Psoas muscle (tissue), 8 donors: ENCODE measurements around the gene VIP. TPM values are rescaled to one million over a fixed set of nuclear protein-coding genes. Genes with fewer than 3 reads are reported as not detected.

Experiments
- ATAC-seq, 4 donors: fragments of 200-7000 bp; cut with Tn5 transposase; one replicate each; pipeline ENCODE4 v1.9.1; 2020; ENCODE audit warnings: moderate library complexity in 3 of 4, mild to moderate bottlenecking in 2 of 4
- DNase-seq, 2 donors: peaks; one replicate each; pipeline ENCODE4 v3.0.0-alpha.2; 2020
- H3K27ac ChIP-seq: fragments of 200-600 bp; one replicate; pipeline ENCODE4 v1.8.0; 2022
- H3K27me3 ChIP-seq, 3 donors: fragments of 200-600 bp in 1 of 3; one replicate each; pipeline versions ENCODE4 v1.6.1 to v1.8.0; 2013 to 2022; ENCODE audit warnings: low read length in 2 of 3, mild to moderate bottlenecking in 2 of 3, moderate library complexity in 1 of 3; ENCODE audit not compliant: insufficient read depth in 3 of 3
- H3K36me3 ChIP-seq, 2 donors: fragments of 200-600 bp in 1 of 2; one replicate each; pipeline versions ENCODE4 v1.6.1 to v1.8.0; 2013 to 2022; ENCODE audit warnings: low read depth in 1 of 2, mild to moderate bottlenecking in 1 of 2, moderate library complexity in 1 of 2; ENCODE audit not compliant: insufficient read depth in 1 of 2
- H3K4me1 ChIP-seq: fragments of 200-600 bp; one replicate; pipeline ENCODE4 v1.8.0; 2022
- H3K4me3 ChIP-seq: fragments of 200-600 bp; one replicate; pipeline ENCODE4 v1.8.0; 2022; ENCODE audit warnings: mild to moderate bottlenecking
- H3K9me3 ChIP-seq: fragments of 200-600 bp; one replicate; pipeline ENCODE4 v1.8.0; 2022
- CTCF ChIP-seq: fragments of 200-600 bp; IDR thresholded peaks from one replicate; pipeline ENCODE4 v1.8.0; 2022; ENCODE audit warnings: antibody characterized with exemption
- WGBS, 3 donors: extraction: QIAGEN DNeasy Blood & Tissue Kit; methylation state at CpG; one replicate each; pipeline versions ENCODE4 v1.1.6 to v1.1.7; 2013; 5-methylcytosine and 5-hydroxymethylcytosine counted together
- intact Hi-C, 2 donors: fragments of 100-400 bp; cut with DNase I; formaldehyde crosslinking; loops; one replicate each; pipeline versions ENCODE4 v1.11.0 to v1.14.2; 2022
- polyA plus RNA-seq, 3 donors: library from polyadenylated mRNA; stranded (reverse); fragments of 200-250 nt; gene quantifications; one replicate each; pipeline ENCODE4 v1.2.3, GENCODE V29; 2013
- total RNA-seq, 4 donors: library from RNA; stranded (reverse); fragmentation: NEBNext Ultra II Directional in 2 of 4; extraction: Animal tissue kit (Norgen Biotek cat#: 25700) in 2 of 4; gene quantifications; one replicate each; pipeline versions ENCODE4 v1.2.1 to v1.2.4, GENCODE V29; 2021 to 2023
- donor health status: healthy with polysubstance abuse.
- donor health status: DM: no; HTN: no; CAD: no; lungs with moderate emphysema.
- donor health status: Bipolar disorder and iron deficiency.
- donor health status: healthy.
- donor health status: DM: yes; HTN: yes; CAD: no.
- donor health status: DM: no; HTN: no; CAD: no.
- donor health status: DM: no; HTN: no; CAD: no.
- donor health status: DM: yes; HTN: yes; CAD: no.

VIP gene
- total and polyA plus RNA-seq, 7 donors: 0.21 to 0.30 (median 0.27) TPM; not detected in 3

DNA sequence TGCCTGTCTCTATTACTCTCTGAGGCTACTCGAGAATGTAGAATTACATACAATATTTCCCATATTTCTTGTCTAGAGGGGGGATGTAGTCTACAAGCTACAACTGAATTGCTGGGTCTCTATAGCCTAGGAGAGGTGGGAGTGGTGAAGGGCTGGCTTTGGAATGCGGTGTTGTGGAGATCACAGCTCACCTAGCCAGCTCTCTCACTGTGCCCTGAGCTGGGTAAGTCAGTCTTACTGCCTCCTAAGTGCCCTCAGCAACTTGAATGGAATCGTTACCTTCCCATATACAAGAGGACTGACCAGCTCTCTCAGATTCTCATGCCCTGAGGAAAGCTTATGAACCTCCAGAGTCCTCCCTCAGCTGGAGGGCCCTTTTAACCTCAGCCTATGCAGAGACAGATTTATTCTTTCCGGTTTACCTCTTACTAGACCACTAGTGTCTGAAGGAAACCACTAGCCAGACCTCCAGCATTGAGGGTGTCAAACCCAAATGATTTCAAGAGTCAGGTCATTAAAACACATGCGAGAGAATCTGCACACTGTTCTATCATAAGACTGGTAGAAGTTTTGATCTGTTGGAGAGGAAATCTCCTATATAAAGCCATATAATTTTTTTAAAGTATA is 20.6 kb downstream of the VIP start:
- no peak for ATAC-seq
- no peaks in the 10 kb centered on the region for H3K27me3 ChIP-seq
- no peak for TF ChIP-seq CTCF
- 69 to 73% (median 72%) methylated on average over 5 of the region's 5 CpGs for whole genome bisulfite sequencing, 3 donors
- intact Hi-C loops: no loop called here
- H3K27ac ChIP-seq: no peak overlapping the region
- no peak overlapping the region for H3K4me3 ChIP-seq
- no peaks in the 10 kb centered on the region for H3K36me3 ChIP-seq
- DNase-seq: no peak
- no peaks in the 10 kb centered on the region for H3K4me1 ChIP-seq
- H3K9me3 ChIP-seq: no peaks in the 10 kb centered on the region

DNA sequence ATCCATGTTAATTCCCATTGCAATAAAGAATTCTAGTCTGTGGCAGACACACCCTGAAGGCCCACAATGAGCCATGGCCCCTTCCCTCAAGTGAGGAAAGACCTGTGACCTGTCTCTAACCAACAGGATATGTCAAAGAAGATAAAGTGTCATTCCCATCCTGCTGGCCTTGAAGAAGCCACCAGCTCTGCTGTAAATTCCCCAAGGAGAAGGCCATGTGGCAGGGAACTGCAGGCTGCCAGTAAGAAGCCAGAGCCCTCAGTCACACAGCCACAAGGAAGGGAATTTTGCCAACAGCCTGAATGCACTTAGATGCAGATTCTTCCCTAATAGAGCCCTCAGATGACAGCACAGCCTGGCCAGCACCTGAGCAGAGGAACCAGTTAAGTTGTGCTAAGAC is 24.8 kb downstream of the VIP start:
- Histone ChIP-seq H3K9me3 (no peaks in the 10 kb centered on the region), H3K27ac (no peak overlapping the region), H3K27me3 (no peaks in the 10 kb centered on the region), H3K4me1 (no peaks in the 10 kb centered on the region), H3K4me3 (no peak overlapping the region), H3K36me3 (no peaks in the 10 kb centered on the region)
- DNase-seq (no peak), ATAC-seq (no peak)
- intact Hi-C loops: no loop called here
- TF ChIP-seq CTCF: no peak

DNA sequence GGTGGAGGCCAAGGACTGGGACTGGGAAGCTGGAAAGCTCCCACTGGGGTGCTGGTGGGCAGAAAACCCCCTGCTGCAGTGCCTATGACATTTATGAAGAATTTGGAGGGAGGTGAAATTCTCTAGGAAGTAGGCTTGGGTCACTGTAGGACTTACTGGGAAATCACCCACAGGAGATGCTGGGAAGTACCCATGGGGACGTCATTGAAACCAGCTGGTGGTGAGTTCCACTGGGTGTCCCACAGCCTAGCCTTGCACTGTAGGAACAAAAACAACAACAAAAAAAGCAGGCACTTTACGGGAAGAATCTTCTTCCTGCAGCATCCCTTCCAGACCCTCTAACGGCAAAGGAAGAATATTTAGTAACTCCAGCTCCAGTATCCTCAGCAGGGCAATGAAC is 26.2 kb downstream of the VIP start:
- no peak overlapping the region for H3K4me3 ChIP-seq
- intact Hi-C loops: no loop called here
- DNase-seq (no peak), ATAC-seq (no peak)
- no peak overlapping the region for H3K27ac ChIP-seq
- no peaks in the 10 kb centered on the region for H3K36me3 ChIP-seq
- no peaks in the 10 kb centered on the region for H3K27me3 ChIP-seq
- no peaks in the 10 kb centered on the region for H3K4me1 ChIP-seq
- H3K9me3 ChIP-seq: no peaks in the 10 kb centered on the region
- WGBS, 3 donors: 78 to 83% (median 79%) methylated on average over 3 of the region's 3 CpGs
- TF ChIP-seq CTCF: no peak

- DNase-seq: no peak
- WGBS, 3 donors: 78 to 85% (median 80%) methylated on average over 9 of the region's 9 CpGs
- ATAC-seq: no peak
- no peak overlapping the region for H3K27ac ChIP-seq
- no peak overlapping the region for H3K4me3 ChIP-seq
- H3K36me3 ChIP-seq: no peaks in the 10 kb centered on the region
- intact Hi-C loops: no loop called here
- no peak for TF ChIP-seq CTCF
- no peaks in the 10 kb centered on the region for H3K4me1 ChIP-seq
- H3K9me3 ChIP-seq: no peaks in the 10 kb centered on the region
- peaks cover 0 to 2% (median 0%) of the 10 kb centered on the region in 3 donors for H3K27me3 ChIP-seq
Measured at GRCh38 chr6:152783217-152783878, 32.8 kb downstream of the VIP start.

DNA sequence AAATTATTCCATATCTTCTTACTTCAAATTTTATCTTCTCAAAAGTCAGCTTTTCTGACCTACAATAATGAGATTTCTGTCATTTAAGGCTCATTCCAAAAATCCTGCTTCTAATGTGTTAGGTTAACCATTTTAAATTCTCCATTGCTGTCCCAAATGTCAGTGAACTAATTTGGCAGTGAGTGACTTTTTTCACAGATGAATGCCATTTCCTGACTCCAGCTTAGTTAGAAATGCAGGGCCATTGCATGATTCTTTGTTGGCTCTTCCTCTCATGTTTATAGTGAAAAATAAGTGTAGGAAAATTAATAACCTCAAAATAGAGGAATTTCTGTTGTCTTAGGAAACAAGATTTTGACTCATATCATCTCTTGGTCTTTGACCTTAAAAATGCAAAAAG is 44.1 kb downstream of the VIP start:
- no peak for TF ChIP-seq CTCF
- intact Hi-C loops: no loop called here
- no peak for DNase-seq
- no peak for ATAC-seq
- no peaks in the 10 kb centered on the region for H3K36me3 ChIP-seq
- H3K27ac ChIP-seq: no peak overlapping the region
- H3K9me3 ChIP-seq: no peaks in the 10 kb centered on the region
- H3K4me3 ChIP-seq: no peak overlapping the region
- peaks cover 0 to 1% (median 0%) of the 10 kb centered on the region in 3 donors for H3K27me3 ChIP-seq
- no peaks in the 10 kb centered on the region for H3K4me1 ChIP-seq
